Left ventricle myocardium inferior (tissue), 1 donor: ENCODE results near the gene TCEAL3. TPM values are rescaled to one million over a fixed set of nuclear protein-coding genes. Genes with fewer than 3 reads are reported as not detected.

Experiments
- DNase-seq: peaks from one replicate; pipeline ENCODE4 v3.0.0-alpha.2; 2020
- H3K27ac ChIP-seq: fragments of 200-600 bp; replicated peaks from 2 replicates; pipeline ENCODE4 v1.8.0; 2021
- H3K27me3 ChIP-seq: fragments of 200-600 bp; 2 replicates; pipeline ENCODE4 v1.8.0; 2021; ENCODE audit warnings: low read depth
- H3K36me3 ChIP-seq: fragments of 200-600 bp; 2 replicates; pipeline ENCODE4 v1.8.0; 2021
- H3K4me1 ChIP-seq: fragments of 200-600 bp; 2 replicates; pipeline ENCODE4 v1.8.0; 2021
- H3K4me3 ChIP-seq: fragments of 200-600 bp; 2 replicates; pipeline ENCODE4 v1.8.0; 2021; ENCODE audit warnings: mild to moderate bottlenecking, moderate library complexity
- H3K9me3 ChIP-seq: fragments of 200-600 bp; replicated peaks from 2 replicates; pipeline ENCODE4 v1.8.0; 2021
- CTCF ChIP-seq: fragments of 200-600 bp; IDR thresholded peaks from 2 replicates; pipeline ENCODE4 v1.8.0; 2021; ENCODE audit warnings: antibody characterized with exemption, mild to moderate bottlenecking, borderline replicate concordance
- intact Hi-C: fragments of 100-400 bp; cut with micrococcal nuclease; formaldehyde crosslinking; loops from one replicate; pipeline ENCODE4 v1.11.0; 2022
- total RNA-seq: library from RNA; stranded (reverse); fragmentation: NEBNext Ultra II Directional; extraction: Animal tissue kit (Norgen Biotek cat#: 25700); gene quantifications from one replicate; pipeline ENCODE4 v1.2.1, GENCODE V29; 2021
- donor health status: DM: no; HTN: yes; CAD: no; lungs with severe emphysema.

The TCEAL3 gene
- total RNA-seq, 1 donor from 2014 or later: 18.2 TPM

- H3K27me3 ChIP-seq: no peaks in the 10 kb centered on the region
- no peak overlapping the region for H3K27ac ChIP-seq
- H3K4me1 ChIP-seq: peaks cover 33% of the 10 kb centered on the region
- no peaks in the 10 kb centered on the region for H3K9me3 ChIP-seq
- intact Hi-C loops: no loop called here
- no peak for TF ChIP-seq CTCF
- no peaks in the 10 kb centered on the region for H3K36me3 ChIP-seq
- H3K4me3 ChIP-seq: no peak overlapping the region
- no peak for DNase-seq
Measured at GRCh38 chrX:103626855-103627254, 19.1 kb downstream of the TCEAL3 start.

- TF ChIP-seq CTCF: no peak
- Histone ChIP-seq H3K9me3 (no peaks in the 10 kb centered on the region), H3K4me1 (peaks cover 33% of the 10 kb centered on the region), H3K27ac (peak within 1 kb of the TSS; percentile 95), H3K4me3 (peak within 1 kb of the TSS; percentile 78), H3K36me3 (no peaks in the 10 kb centered on the region), H3K27me3 (no peaks in the 10 kb centered on the region)
- intact Hi-C loops: no loop called here
- peak; percentile 47 for DNase-seq
Measured at GRCh38 chrX:103628386-103629317, 20.9 kb downstream of the TCEAL3 start, which contains the start of gene TCEAL1. Gene TCEAL1 (plus strand): TSS chrX:103628975. CDS start chrX:103629917, 942 bp downstream.

- peak; percentile 62 for DNase-seq
- Histone ChIP-seq H3K36me3 (no peaks in the 10 kb centered on the region), H3K27me3 (no peaks in the 10 kb centered on the region), H3K9me3 (no peaks in the 10 kb centered on the region), H3K4me3 (peak overlapping the region; percentile 78), H3K4me1 (peaks cover 33% of the 10 kb centered on the region), H3K27ac (peak overlapping the region; percentile 95)
- peak; percentile 55 for TF ChIP-seq CTCF
- intact Hi-C loops: no loop called here
Measured at GRCh38 chrX:103629318-103630170, 21.8 kb downstream of the TCEAL3 start.

GRCh38 chrX:103630171-103630511 lies 22.4 kb downstream of the TCEAL3 start:
- H3K36me3 ChIP-seq: no peaks in the 10 kb centered on the region
- peaks cover 30% of the 10 kb centered on the region for H3K4me1 ChIP-seq
- intact Hi-C loops: no loop called here
- DNase-seq: no peak
- no peaks in the 10 kb centered on the region for H3K9me3 ChIP-seq
- H3K4me3 ChIP-seq: peak overlapping the region; percentile 78
- TF ChIP-seq CTCF: no peak
- H3K27ac ChIP-seq: peak overlapping the region; percentile 95
- H3K27me3 ChIP-seq: no peaks in the 10 kb centered on the region

- DNase-seq: no peak
- H3K4me1 ChIP-seq: peaks cover 28% of the 10 kb centered on the region
- no peaks in the 10 kb centered on the region for H3K36me3 ChIP-seq
- no peak overlapping the region for H3K4me3 ChIP-seq
- no peaks in the 10 kb centered on the region for H3K27me3 ChIP-seq
- no peak overlapping the region for H3K27ac ChIP-seq
- no peak for TF ChIP-seq CTCF
- no peaks in the 10 kb centered on the region for H3K9me3 ChIP-seq
- intact Hi-C loops: no loop called here
Measured at GRCh38 chrX:103631145-103631544, 23.4 kb downstream of the TCEAL3 start.
